GM19372 (cell line): ENCODE results near the gene TMTC1.
A peak's percentile ranks its signal among the peaks of the same experiment; 100 is the strongest.
"Not testable (repeated sequence)": the region's sequence is repeated elsewhere in the genome, so short reads cannot be mapped to it uniquely, and the experiment has no call there.

Source experiments
- ATAC-seq: cut with Tn5 transposase; IDR thresholded peaks from one replicate; pipeline ENCODE4 v1.9.1; 2021; ENCODE audit warnings: mild to moderate bottlenecking, low read depth, moderate library complexity; ENCODE audit not compliant: unreplicated experiment

The TMTC1 gene

GRCh38 chr12:29582146-29582545 is 201.6 kb downstream of the TMTC1 start:
- ATAC-seq = no peak

- no peak for ATAC-seq
These were observed 202.1 kb downstream of the TMTC1 start for GRCh38 chr12:29581631-29582030.

- ATAC-seq = no peak
These were observed 202.8 kb downstream of the TMTC1 start for GRCh38 chr12:29580971-29581370.

- ATAC-seq = no peak
These were observed 205.0 kb downstream of the TMTC1 start for GRCh38 chr12:29578731-29579130.

GRCh38 chr12:29578070-29578469 is 205.7 kb downstream of the TMTC1 start:
- no peak for ATAC-seq

GRCh38 chr12:29574500-29574899 is 209.2 kb downstream of the TMTC1 start:
- no peak for ATAC-seq

- ATAC-seq = no peak
These were observed 210.8 kb downstream of the TMTC1 start for GRCh38 chr12:29572938-29573337.

- ATAC-seq = no peak
These were observed 211.3 kb downstream of the TMTC1 start for GRCh38 chr12:29572464-29572863.

- ATAC-seq = no peak
These were observed 214.5 kb downstream of the TMTC1 start for GRCh38 chr12:29569132-29569757.

GRCh38 chr12:29566441-29566840 is 217.3 kb downstream of the TMTC1 start:
- ATAC-seq = no peak

GRCh38 chr12:29565727-29566126 is 218.0 kb downstream of the TMTC1 start:
- ATAC-seq = no peak

- ATAC-seq = no peak
These were observed 218.8 kb downstream of the TMTC1 start for GRCh38 chr12:29564925-29565324.

- no peak for ATAC-seq
These were observed 220.1 kb downstream of the TMTC1 start for GRCh38 chr12:29563636-29564035.

GRCh38 chr12:29563071-29563470 is 220.7 kb downstream of the TMTC1 start:
- no peak for ATAC-seq

GRCh38 chr12:29562110-29562804 is 221.5 kb downstream of the TMTC1 start:
- ATAC-seq = no peak

GRCh38 chr12:29561664-29562071 is 222.1 kb downstream of the TMTC1 start:
- ATAC-seq = no peak

GRCh38 chr12:29559198-29559597 is 224.5 kb downstream of the TMTC1 start:
- no peak for ATAC-seq

GRCh38 chr12:29556363-29556762 is 227.4 kb downstream of the TMTC1 start:
- ATAC-seq = no peak

- ATAC-seq = not testable (repeated sequence)
These were observed 228.3 kb downstream of the TMTC1 start for GRCh38 chr12:29555451-29555850.

- no peak for ATAC-seq
These were observed 230.6 kb downstream of the TMTC1 start for GRCh38 chr12:29552994-29553748.

- ATAC-seq = peak; percentile 94
These were observed 231.3 kb downstream of the TMTC1 start for GRCh38 chr12:29552324-29552927.
